Stromal cell of bone marrow (primary cell): ENCODE results near the gene F13A1.

Experiments
- DNase-seq: peaks from one replicate; pipeline ENCODE4 v3.0.0-alpha.2; 2012; ENCODE audit warnings: low read depth

The F13A1 gene

GRCh38 chr6:6193221-6193745 is 127.2 kb downstream of the F13A1 start:
- peak; percentile 13 for DNase-seq

- DNase-seq, result no peak
These were observed 128.6 kb downstream of the F13A1 start for GRCh38 chr6:6191909-6192308.

- no peak for DNase-seq
These were observed 129.0 kb downstream of the F13A1 start for GRCh38 chr6:6191476-6191875.

- DNase-seq, result no peak
These were observed 139.8 kb downstream of the F13A1 start for GRCh38 chr6:6180684-6181083.

GRCh38 chr6:6179858-6180623 is 140.4 kb downstream of the F13A1 start:
- no peak for DNase-seq

GRCh38 chr6:6178795-6179194 is 141.7 kb downstream of the F13A1 start:
- no peak for DNase-seq

- no peak for DNase-seq
These were observed 142.7 kb downstream of the F13A1 start for GRCh38 chr6:6177754-6178153.

GRCh38 chr6:6176586-6177228 is 143.8 kb downstream of the F13A1 start:
- no peak for DNase-seq

GRCh38 chr6:6176127-6176526 is 144.3 kb downstream of the F13A1 start:
- no peak for DNase-seq

GRCh38 chr6:6169141-6169540 is 151.3 kb downstream of the F13A1 start:
- no peak for DNase-seq

GRCh38 chr6:6166064-6166463 is 154.4 kb downstream of the F13A1 start:
- no peak for DNase-seq

- DNase-seq, result no peak
These were observed 156.1 kb downstream of the F13A1 start for GRCh38 chr6:6164367-6164766.

- DNase-seq, result no peak
These were observed 166.1 kb downstream of the F13A1 start for GRCh38 chr6:6154335-6154734.

- no peak for DNase-seq
These were observed 168.4 kb downstream of the F13A1 start for GRCh38 chr6:6152060-6152459.

GRCh38 chr6:6148192-6148815 is 172.2 kb downstream of the F13A1 start:
- DNase-seq, result no peak

- peak; percentile 2 for DNase-seq
These were observed 188.9 kb downstream of the F13A1 start for GRCh38 chr6:6131492-6132109.

- no peak for DNase-seq
These were observed 195.0 kb downstream of the F13A1 start for GRCh38 chr6:6125495-6125894.

GRCh38 chr6:6123803-6124202 is 196.7 kb downstream of the F13A1 start:
- DNase-seq, result no peak

- DNase-seq, result no peak
These were observed 198.5 kb downstream of the F13A1 start for GRCh38 chr6:6121943-6122342.

GRCh38 chr6:6105472-6106036 is 214.9 kb downstream of the F13A1 start:
- no peak for DNase-seq
